Activated T-cell treated with anti-CD3 and anti-CD28 coated beads, Interleukin-2, amount 50 U/mL, for 24 hours (primary cell): ENCODE data around the gene SYT2.
"Not testable (repeated sequence)": the region's sequence is repeated elsewhere in the genome, so short reads cannot be mapped to it uniquely, and the experiment has no call there.

Source experiments
- DNase-seq: peaks from one replicate; pipeline ENCODE4 v3.0.0-alpha.2; 2020
- H3K27ac Mint-ChIP-seq: 2 replicates; pipeline ENCODE4 v1.8.0; 2020; ENCODE audit warnings: mild to moderate bottlenecking, mixed read lengths
- H3K27me3 Mint-ChIP-seq: 2 replicates; pipeline ENCODE4 v1.8.0; 2020; ENCODE audit warnings: mixed read lengths
- H3K36me3 Mint-ChIP-seq: 2 replicates; pipeline ENCODE4 v1.8.0; 2020; ENCODE audit warnings: low read depth, mixed read lengths
- H3K4me1 Mint-ChIP-seq: 2 replicates; pipeline ENCODE4 v1.8.0; 2020; ENCODE audit warnings: low read depth, mixed read lengths
- H3K4me3 Mint-ChIP-seq: 2 replicates; pipeline ENCODE4 v1.8.0; 2020; ENCODE audit warnings: mild to moderate bottlenecking, moderate library complexity, mixed read lengths
- H3K9me3 Mint-ChIP-seq: 2 replicates; pipeline ENCODE4 v1.8.0; 2020; ENCODE audit warnings: mixed read lengths

The SYT2 gene

DNA sequence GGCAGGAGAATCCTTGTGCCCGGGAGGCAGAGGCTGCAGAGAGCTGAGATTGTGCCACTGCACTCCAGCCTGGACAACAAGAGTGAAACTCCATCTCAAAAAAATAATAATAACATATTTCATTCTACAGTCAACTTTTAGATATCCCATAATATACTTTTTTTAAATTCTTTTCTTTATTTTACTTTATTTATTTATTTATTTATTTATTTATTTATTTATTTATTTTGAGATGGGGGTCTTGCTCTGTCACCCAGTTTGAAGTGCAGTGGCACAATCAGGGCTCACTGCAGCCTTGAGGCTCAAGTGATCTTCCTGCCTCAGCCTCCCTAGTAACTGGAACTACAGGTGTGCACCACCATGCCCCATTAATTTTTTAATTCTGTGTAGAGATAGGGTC lies 3.9 kb upstream of the SYT2 start:
- not testable (repeated sequence) for H3K4me3 Mint-ChIP-seq, DNase-seq, H3K27ac Mint-ChIP-seq, H3K36me3 Mint-ChIP-seq, H3K4me1 Mint-ChIP-seq, H3K9me3 Mint-ChIP-seq
- H3K27me3 Mint-ChIP-seq = peaks cover 46% of the 10 kb centered on the region

DNA sequence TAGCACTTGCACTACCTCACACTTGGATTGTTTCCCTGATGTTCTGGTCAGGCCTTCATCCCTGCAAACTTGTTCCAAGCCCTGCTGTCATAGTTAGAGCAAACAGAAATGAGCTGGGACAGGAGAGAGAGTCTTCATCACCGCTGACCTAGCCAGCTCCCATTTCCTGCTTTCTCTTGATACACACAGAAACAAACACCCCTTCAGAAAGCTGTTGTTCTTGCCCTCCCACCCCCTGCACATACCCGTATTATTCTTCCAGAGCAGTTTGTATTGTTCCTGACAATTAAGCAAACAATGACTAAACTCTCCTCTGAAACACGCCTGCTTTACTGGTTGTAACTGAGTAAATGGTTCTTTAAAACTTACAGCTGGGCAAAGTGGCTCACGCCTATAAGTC lies 2.9 kb upstream of the SYT2 start:
- H3K4me3 Mint-ChIP-seq = no peak overlapping the region
- DNase-seq = no peak
- no peaks in the 10 kb centered on the region for H3K9me3 Mint-ChIP-seq
- H3K27me3 Mint-ChIP-seq = peaks cover 51% of the 10 kb centered on the region
- peaks cover 8% of the 10 kb centered on the region for H3K4me1 Mint-ChIP-seq
- H3K36me3 Mint-ChIP-seq = no peaks in the 10 kb centered on the region
- no peak overlapping the region for H3K27ac Mint-ChIP-seq

DNA sequence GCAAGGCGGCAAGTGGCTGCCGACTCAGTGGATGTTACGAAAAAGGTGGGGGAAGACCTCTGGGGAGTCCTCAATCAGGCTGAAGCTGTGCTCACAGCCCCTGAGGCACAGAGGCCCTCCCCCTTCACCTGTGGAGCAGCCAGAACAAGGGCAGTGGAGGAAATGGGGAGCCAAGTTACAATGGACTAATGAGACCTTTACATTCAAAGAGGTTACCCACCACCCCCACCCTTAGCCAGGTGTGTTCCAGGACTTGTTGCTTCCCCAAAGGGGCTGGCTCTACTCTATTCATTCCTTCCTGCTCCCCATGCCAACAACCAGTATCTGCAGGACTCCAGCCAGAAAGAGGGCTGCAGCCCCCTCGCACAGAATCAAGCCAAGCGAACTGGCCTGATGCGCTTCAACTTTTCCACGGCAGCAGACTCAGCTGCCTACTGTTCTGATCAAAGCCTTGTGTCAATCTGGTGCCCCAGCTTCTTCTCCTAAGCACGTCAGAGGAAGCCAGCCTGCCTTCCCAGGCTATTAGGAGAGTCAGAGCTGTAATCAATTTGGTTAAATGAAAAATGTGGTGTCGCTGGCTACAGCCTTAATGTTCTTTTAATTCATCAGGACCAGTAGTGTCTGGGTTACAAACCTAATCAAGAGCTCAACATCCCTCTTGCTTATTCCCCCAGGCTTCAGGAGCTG lies 1.8 kb upstream of the SYT2 start:
- H3K27ac Mint-ChIP-seq = no peak overlapping the region
- H3K4me3 Mint-ChIP-seq = no peak overlapping the region
- peaks cover 60% of the 10 kb centered on the region for H3K27me3 Mint-ChIP-seq
- H3K36me3 Mint-ChIP-seq = no peaks in the 10 kb centered on the region
- H3K4me1 Mint-ChIP-seq = peaks cover 8% of the 10 kb centered on the region
- DNase-seq = no peak
- H3K9me3 Mint-ChIP-seq = no peaks in the 10 kb centered on the region

DNA sequence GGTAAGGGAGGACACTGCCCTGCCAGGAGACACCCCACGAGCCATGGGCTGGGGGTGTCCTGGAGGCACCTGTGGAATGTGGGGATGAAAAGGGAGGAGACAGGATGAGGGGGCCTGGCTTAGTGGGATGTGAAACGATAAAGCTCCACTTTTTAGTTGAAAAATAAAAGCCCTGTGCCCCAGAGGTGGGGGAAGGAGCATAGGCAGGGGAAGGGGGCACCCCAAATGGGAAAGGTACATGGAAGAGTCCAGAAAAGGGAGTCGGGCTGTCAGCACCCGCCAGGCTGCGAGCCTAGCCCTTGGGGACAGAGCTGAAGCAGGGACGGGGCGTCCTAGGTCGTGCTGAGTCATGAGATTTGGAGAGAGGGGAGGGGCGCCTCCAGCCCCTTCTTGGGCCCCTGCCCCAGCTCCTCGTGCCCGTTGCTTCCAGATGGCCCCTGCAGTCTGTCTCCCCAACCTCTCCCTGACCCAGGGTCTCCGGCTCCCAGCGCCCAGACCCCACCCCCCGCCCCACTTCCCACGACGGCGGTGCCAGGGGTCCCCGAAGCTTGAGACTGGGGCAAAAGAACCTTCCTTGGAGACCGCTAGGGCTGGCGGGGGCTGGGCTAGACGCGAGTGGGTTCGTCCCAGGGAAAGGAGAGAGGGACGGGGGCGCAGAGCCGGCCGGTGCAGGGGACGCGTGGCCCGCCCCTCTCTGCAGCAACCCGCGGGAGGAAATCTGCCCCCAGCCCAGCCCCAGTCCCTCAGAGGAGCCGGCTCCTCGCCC lies 795 bp downstream of the SYT2 start:
- H3K9me3 Mint-ChIP-seq = no peaks in the 10 kb centered on the region
- no peak overlapping the region for H3K27ac Mint-ChIP-seq
- H3K27me3 Mint-ChIP-seq = peaks cover 81% of the 10 kb centered on the region
- H3K4me3 Mint-ChIP-seq = no peak overlapping the region
- H3K36me3 Mint-ChIP-seq = no peaks in the 10 kb centered on the region
- peaks cover 8% of the 10 kb centered on the region for H3K4me1 Mint-ChIP-seq
- no peak for DNase-seq

DNA sequence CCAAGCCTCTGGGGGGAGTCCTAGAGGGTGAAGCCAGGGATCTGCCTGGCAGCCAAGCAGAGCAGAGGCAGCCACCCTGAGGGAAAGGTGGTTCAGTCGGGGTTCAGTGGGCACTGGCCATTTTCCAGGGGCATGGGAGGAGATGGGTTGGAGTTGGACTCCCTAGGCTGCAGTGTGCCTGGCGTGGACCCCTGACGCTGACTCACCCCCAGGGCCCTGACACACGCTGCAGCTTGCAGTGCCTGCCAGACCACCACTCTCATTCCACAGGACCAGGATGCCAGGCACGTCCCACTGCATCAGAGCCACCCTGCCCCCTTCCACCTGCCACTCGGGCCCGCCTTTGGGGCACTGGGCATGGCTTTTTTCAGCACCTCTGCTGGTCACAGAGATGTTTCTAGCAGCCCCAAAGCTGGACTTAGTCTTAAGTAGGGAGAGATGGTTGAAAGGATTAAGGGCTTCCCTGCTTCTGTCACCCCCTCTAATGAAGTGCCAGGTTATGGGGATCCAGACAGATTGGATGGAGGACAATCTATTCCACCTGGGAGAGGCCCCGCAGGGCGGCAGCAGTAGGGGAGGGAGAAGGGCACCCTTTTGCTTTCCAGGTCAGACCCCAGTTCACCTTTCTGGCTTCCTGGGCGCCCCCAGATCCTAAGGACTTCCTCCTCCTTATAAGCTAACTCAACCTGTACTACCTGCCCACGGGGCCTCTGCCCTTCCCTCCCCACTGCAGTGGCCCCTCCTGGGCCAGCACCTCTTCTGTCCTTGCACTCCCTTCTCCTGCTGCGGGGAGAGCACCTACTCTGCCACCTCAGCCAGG lies 1.6 kb downstream of the SYT2 start:
- Mint-ChIP-seq H3K4me1 (peaks cover 8% of the 10 kb centered on the region), H3K4me3 (no peak overlapping the region), H3K27ac (no peak overlapping the region), H3K27me3 (peaks cover 89% of the 10 kb centered on the region), H3K36me3 (no peaks in the 10 kb centered on the region), H3K9me3 (no peaks in the 10 kb centered on the region)
- DNase-seq = no peak

DNA sequence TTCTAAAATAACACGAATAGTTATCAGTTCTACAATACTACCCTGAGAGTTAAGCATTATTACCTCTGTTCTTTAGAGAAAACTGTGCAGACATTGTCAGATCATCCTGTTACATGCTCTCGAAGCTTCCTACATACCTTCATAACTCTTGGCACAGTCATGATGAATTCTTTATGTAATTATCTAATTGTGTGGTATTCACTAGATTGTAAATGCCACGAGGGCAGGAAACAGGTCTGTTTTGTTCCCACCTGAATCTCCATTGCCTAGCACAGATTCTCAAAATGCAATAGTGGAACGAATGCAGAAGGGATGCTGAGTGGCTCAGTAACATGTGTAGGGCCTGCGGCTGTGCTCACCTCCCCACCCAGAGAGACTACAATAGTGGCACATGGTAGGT lies 3.4 kb downstream of the SYT2 start:
- no peak overlapping the region for H3K4me3 Mint-ChIP-seq
- H3K27me3 Mint-ChIP-seq = peaks cover 89% of the 10 kb centered on the region

DNA sequence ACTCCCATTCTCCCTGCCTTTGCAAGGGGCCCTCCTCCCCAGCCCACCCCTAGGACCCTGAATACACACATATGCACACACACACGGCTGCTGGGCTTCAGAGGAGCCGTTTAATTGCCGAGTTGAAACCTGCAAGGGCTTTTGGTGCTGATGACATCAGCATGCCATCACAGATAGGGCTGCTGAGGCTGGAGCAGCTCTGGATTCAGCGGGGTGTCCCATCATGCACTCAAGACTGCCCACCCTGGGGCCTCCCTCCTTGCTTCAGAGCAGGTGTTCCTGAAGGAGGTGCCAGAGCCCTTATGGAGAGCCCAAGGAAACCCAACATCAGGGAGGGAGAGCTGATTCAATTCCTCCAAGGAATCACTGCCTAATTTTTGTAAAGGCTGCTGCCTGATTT lies 5.7 kb downstream of the SYT2 start:
- DNase-seq = no peak
- Mint-ChIP-seq H3K4me1 (peaks cover 4% of the 10 kb centered on the region), H3K27ac (no peak overlapping the region), H3K9me3 (no peaks in the 10 kb centered on the region), H3K4me3 (no peak overlapping the region), H3K36me3 (no peaks in the 10 kb centered on the region), H3K27me3 (peaks cover 74% of the 10 kb centered on the region)

More for the DNA sequence above, 3.4 kb downstream of the SYT2 start:
- DNase-seq = no peak
- H3K27ac Mint-ChIP-seq = no peak overlapping the region
- H3K36me3 Mint-ChIP-seq = no peaks in the 10 kb centered on the region
- no peaks in the 10 kb centered on the region for H3K9me3 Mint-ChIP-seq
- peaks cover 8% of the 10 kb centered on the region for H3K4me1 Mint-ChIP-seq

DNA sequence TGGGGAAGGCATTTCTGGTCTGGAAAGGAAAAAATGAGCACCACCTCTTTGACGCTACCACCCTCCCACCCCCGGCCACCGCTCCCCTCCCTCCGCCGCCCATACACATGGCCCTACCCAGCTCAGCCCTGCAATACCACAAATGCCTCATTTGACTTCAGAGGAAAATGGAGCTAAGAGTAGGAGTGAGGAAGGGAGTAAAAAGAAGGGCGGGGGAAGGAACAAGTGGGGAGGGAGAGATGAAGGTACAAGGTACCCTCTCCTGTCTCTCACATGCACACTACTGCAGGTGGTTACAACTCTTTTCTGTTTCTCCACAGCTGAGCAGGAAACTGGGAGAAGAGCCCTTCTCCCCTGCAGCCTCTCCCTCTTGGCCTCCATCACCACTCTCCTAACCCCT lies 7.1 kb downstream of the SYT2 start:
- H3K27ac Mint-ChIP-seq = no peak overlapping the region
- H3K27me3 Mint-ChIP-seq = peaks cover 66% of the 10 kb centered on the region
- H3K4me3 Mint-ChIP-seq = no peak overlapping the region
- H3K4me1 Mint-ChIP-seq = no peaks in the 10 kb centered on the region
- H3K36me3 Mint-ChIP-seq = no peaks in the 10 kb centered on the region
- DNase-seq = no peak
- no peaks in the 10 kb centered on the region for H3K9me3 Mint-ChIP-seq

DNA sequence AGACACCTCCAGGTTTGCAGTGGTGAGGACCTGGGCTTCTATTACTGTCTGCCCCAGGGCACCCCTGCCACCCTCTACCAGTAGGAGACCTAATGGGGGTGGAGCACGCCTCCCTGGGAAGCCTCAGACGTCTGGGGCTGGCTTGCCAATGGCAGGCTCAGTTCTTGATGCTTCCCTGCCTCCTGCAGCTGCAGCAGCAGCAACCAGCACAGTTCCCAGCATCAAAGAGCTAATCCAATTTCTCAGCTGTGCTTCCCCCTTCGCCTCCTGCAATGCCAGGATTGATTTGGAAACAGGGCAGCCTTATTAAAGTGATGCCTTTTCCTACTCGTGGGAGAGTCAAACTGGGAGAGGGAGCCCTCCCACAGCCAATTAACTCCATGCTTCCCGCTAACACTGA lies 8.2 kb downstream of the SYT2 start:
- Mint-ChIP-seq H3K27ac (no peak overlapping the region), H3K9me3 (no peaks in the 10 kb centered on the region), H3K36me3 (no peaks in the 10 kb centered on the region), H3K27me3 (peaks cover 67% of the 10 kb centered on the region), H3K4me3 (no peak overlapping the region), H3K4me1 (no peaks in the 10 kb centered on the region)
- DNase-seq = no peak

DNA sequence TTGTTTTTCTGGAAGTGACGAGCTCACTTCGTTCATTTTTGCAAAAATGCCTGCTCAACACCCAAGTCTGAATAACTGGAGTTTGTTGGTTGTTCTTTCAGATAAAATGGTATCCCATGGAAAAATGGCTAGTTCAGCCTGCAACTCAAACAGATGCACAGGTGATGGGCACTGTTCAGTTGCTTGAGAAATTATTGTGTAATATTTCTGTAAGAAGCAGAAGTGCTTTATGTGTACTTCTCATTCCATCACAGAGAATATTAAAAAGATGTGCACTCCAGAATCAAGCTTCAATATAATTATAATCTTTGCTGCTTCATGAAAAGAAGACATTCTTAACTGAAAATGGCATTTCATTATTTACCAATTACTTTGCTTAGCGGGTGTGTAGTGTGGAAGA lies 9.1 kb downstream of the SYT2 start:
- no peak for DNase-seq
- H3K9me3 Mint-ChIP-seq = no peaks in the 10 kb centered on the region
- H3K4me3 Mint-ChIP-seq = no peak overlapping the region
- H3K36me3 Mint-ChIP-seq = no peaks in the 10 kb centered on the region
- H3K27me3 Mint-ChIP-seq = peaks cover 64% of the 10 kb centered on the region
- H3K4me1 Mint-ChIP-seq = no peaks in the 10 kb centered on the region
- no peak overlapping the region for H3K27ac Mint-ChIP-seq

DNA sequence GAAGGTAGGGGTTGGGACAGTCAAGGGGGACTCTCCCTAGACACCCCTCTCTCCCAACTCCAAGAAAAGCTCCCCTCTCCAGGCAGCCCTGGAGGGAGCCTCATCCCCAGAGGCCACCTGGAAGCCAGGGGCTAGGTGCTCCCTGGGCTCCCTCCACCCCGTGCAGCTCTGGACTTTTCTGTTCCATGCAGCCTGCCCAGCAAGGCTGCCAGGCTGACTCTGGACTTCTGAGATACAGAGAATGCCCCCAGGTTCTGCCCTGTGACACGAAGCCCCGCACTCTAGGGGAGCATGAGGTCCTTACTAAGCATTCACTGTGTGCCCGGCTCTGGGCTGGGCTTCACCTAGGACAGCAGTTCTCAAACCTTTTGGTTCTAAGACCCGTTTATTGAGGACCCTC lies 10.2 kb downstream of the SYT2 start:
- Mint-ChIP-seq H3K4me3 (no peak overlapping the region), H3K4me1 (no peaks in the 10 kb centered on the region), H3K27ac (no peak overlapping the region), H3K36me3 (no peaks in the 10 kb centered on the region), H3K9me3 (no peaks in the 10 kb centered on the region), H3K27me3 (peaks cover 65% of the 10 kb centered on the region)
- no peak for DNase-seq

DNA sequence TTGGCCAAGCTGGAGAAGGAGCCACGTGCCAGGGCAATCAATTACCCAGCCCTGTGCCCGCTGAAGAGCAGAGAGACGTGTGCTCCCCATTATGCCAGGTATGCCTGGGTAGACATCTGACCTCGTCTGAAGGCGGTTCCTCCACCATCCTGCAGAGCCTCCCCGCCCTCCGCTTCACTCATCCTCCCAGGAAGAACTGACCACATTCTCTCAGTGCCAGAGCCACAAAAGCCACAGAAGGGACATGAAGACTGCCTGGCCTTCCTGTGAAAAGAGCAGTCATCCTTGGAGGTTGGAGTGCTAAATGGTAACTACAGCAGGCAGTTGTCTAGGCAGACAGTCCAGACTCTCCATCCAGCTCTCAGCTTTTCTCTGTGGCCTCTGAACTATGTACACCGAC lies 12.0 kb downstream of the SYT2 start:
- H3K4me1 Mint-ChIP-seq = no peaks in the 10 kb centered on the region
- H3K36me3 Mint-ChIP-seq = no peaks in the 10 kb centered on the region
- no peak overlapping the region for H3K4me3 Mint-ChIP-seq
- H3K27ac Mint-ChIP-seq = no peak overlapping the region
- no peak for DNase-seq
- H3K9me3 Mint-ChIP-seq = peaks cover under 1% of the 10 kb centered on the region
- H3K27me3 Mint-ChIP-seq = peaks cover 64% of the 10 kb centered on the region

DNA sequence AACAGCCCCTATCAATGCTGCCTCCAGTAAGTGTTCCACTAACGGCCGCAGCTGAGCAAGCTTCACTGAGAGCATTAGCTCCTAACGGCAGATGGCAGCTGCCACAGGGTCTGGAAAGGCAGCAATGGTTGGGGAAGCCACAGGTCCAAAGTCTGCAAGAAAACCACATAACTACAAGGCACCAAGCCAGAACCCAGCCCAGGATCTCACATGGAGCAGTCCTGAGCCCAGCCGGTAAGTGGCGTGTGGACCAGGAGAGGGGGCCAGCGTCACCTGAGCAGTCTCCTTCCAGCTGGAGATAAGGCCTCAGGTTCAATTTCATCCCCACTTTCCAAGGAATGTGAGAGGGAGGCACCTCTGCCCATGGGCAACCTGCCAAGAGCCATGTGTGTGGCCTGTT lies 13.2 kb downstream of the SYT2 start:
- Mint-ChIP-seq H3K9me3 (peaks cover 4% of the 10 kb centered on the region), H3K36me3 (no peaks in the 10 kb centered on the region), H3K27ac (no peak overlapping the region), H3K4me3 (no peak overlapping the region), H3K27me3 (peaks cover 62% of the 10 kb centered on the region), H3K4me1 (no peaks in the 10 kb centered on the region)
- no peak for DNase-seq

DNA sequence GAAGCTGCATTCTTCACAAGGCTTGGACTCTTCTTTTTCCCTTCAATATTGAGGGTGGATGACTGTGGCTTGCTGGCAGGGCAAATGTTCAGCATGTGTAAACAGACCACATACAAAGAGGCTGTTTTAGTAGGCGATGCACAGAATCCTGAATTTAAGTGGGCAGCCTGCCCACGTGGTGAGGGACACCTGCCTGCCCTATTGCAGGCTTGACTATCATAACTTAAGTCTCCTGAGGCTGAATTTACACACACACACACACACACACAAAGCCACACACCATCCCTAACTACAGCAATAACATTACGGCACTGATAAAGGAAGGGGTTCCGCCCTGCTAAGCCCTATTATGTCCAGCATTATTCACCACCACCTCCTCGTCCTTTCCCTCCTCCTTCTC lies 15.9 kb downstream of the SYT2 start:
- H3K4me3 Mint-ChIP-seq = no peak overlapping the region
- H3K9me3 Mint-ChIP-seq = peaks cover 4% of the 10 kb centered on the region
- H3K36me3 Mint-ChIP-seq = no peaks in the 10 kb centered on the region
- no peak overlapping the region for H3K27ac Mint-ChIP-seq
- peaks cover 79% of the 10 kb centered on the region for H3K27me3 Mint-ChIP-seq
- no peak for DNase-seq
- H3K4me1 Mint-ChIP-seq = no peaks in the 10 kb centered on the region
